Stimulated activated naive CD4-positive, alpha-beta T cell treated with Interleukin-2 at 50 U/mL for 16 hours (primary cell): ENCODE measurements around the gene NETO2.
A peak's percentile ranks its signal among the peaks of the same experiment; 100 is the strongest.

Source experiments
- DNase-seq: peaks from one replicate; lab custom pipeline; 2025; lab: John Stamatoyannopoulos, UW

The NETO2 gene

GRCh38 chr16:47046726-47047523 lies 96.8 kb downstream of the NETO2 start:
- no peak for DNase-seq

GRCh38 chr16:47045459-47045858 lies 98.3 kb downstream of the NETO2 start:
- no peak for DNase-seq

GRCh38 chr16:47045023-47045422 lies 98.7 kb downstream of the NETO2 start:
- DNase-seq = no peak

- DNase-seq = no peak
Observed at GRCh38 chr16:47043970-47044684, 99.6 kb downstream of the NETO2 start.

- DNase-seq = no peak
Observed at GRCh38 chr16:47043200-47043599, 100.5 kb downstream of the NETO2 start.

GRCh38 chr16:47037746-47038458 lies 105.8 kb downstream of the NETO2 start:
- peak; percentile 87 for DNase-seq

GRCh38 chr16:47037396-47037745 lies 106.4 kb downstream of the NETO2 start:
- DNase-seq = no peak

- no peak for DNase-seq
Observed at GRCh38 chr16:47036201-47036600, 107.5 kb downstream of the NETO2 start.

GRCh38 chr16:47035436-47035835 lies 108.3 kb downstream of the NETO2 start:
- no peak for DNase-seq

GRCh38 chr16:47034455-47034854 lies 109.3 kb downstream of the NETO2 start:
- DNase-seq = no peak

- no peak for DNase-seq
Observed at GRCh38 chr16:47033176-47033575, 110.6 kb downstream of the NETO2 start.

- DNase-seq = no peak
Observed at GRCh38 chr16:47029724-47030123, 114.0 kb downstream of the NETO2 start.

- DNase-seq = no peak
Observed at GRCh38 chr16:47028767-47029377, 114.9 kb downstream of the NETO2 start.
